ENCODE measurements around the gene DAPK1.

- TF ChIP-seq POLR2A (IDR thresholded peaks at IDR 0.05) (no peak), CTCF (IDR thresholded peaks at IDR 0.05) (no peak), POLR2AphosphoS5 (IDR thresholded peaks at IDR 0.05) (no peak), EP300 (IDR thresholded peaks at IDR 0.05) (no peak)
Observed at GRCh38 chr9:87545858-87546257, 48.2 kb downstream of the DAPK1 start.

All from stomach (tissue), 4 donors.